ENCODE measurements around the gene SLC17A9.

Gene SLC17A9

GRCh38 chr20:62968378-62969178 is 16.1 kb downstream of the SLC17A9 start:
- DNase-seq (ENCODE audit: low read depth): no peak

- DNase-seq (ENCODE audit: low read depth): no peak
Measured at GRCh38 chr20:62969179-62969760, 16.8 kb downstream of the SLC17A9 start.

- DNase-seq (ENCODE audit: low read depth): no peak
Measured at GRCh38 chr20:62969939-62970306, 17.4 kb downstream of the SLC17A9 start.

GRCh38 chr20:62970307-62971210 is 18.1 kb downstream of the SLC17A9 start:
- no peak for DNase-seq (ENCODE audit: low read depth)

- no peak for DNase-seq (ENCODE audit: low read depth)
Measured at GRCh38 chr20:62971211-62971949, 18.9 kb downstream of the SLC17A9 start.

GRCh38 chr20:62971950-62972844 is 19.7 kb downstream of the SLC17A9 start:
- peak; percentile 65 for DNase-seq (ENCODE audit: low read depth)

GRCh38 chr20:62972845-62973745 is 20.6 kb downstream of the SLC17A9 start:
- DNase-seq (ENCODE audit: low read depth): no peak

GRCh38 chr20:62975251-62975760 is 22.8 kb downstream of the SLC17A9 start:
- DNase-seq (ENCODE audit: low read depth): no peak

- no peak for DNase-seq (ENCODE audit: low read depth)
Measured at GRCh38 chr20:62975812-62976508, 23.5 kb downstream of the SLC17A9 start.

GRCh38 chr20:62976886-62977285 is 24.4 kb downstream of the SLC17A9 start:
- DNase-seq (ENCODE audit: low read depth): no peak

GRCh38 chr20:62977613-62978560 is 25.4 kb downstream of the SLC17A9 start:
- DNase-seq (ENCODE audit: low read depth): peak; percentile 55

- DNase-seq (ENCODE audit: low read depth): no peak
Measured at GRCh38 chr20:62978561-62978943, 26.0 kb downstream of the SLC17A9 start.

GRCh38 chr20:62979310-62979709 is 26.8 kb downstream of the SLC17A9 start:
- no peak for DNase-seq (ENCODE audit: low read depth)

GRCh38 chr20:62979876-62980373 is 27.4 kb downstream of the SLC17A9 start:
- no peak for DNase-seq (ENCODE audit: low read depth)

- DNase-seq (ENCODE audit: low read depth): no peak
Measured at GRCh38 chr20:62980380-62980960, 28.0 kb downstream of the SLC17A9 start.

- peak; percentile 10 for DNase-seq (ENCODE audit: low read depth)
Measured at GRCh38 chr20:62980970-62981369, 28.5 kb downstream of the SLC17A9 start.

Data from activated T-helper 1 cell treated with Interleukin-2 at 50 U/mL for 16 hours (primary cell).